DND-41 (cell line): ENCODE data around the gene SLC6A18.

Source experiments
- ATAC-seq: fragments of 200-7000 bp; cut with Tn5 transposase; 3 replicates; pipeline ENCODE4 v1.9.1; 2021; ENCODE audit warnings: low read depth; ENCODE audit not compliant: insufficient read depth
- DNase-seq: peaks from one replicate; pipeline ENCODE4 v3.0.0-alpha.2; 2020
- H2AFZ ChIP-seq: 2 replicates; pipeline ENCODE4 v1.6.0; 2012; ENCODE audit warnings: low read depth, low read length
- H3K27ac ChIP-seq: 2 replicates; pipeline ENCODE4 v1.5.1; 2012; ENCODE audit warnings: low read length, inconsistent platforms
- H3K27me3 ChIP-seq: fragments of 200-600 bp; sonication (generic); 2 replicates; pipeline ENCODE4 v1.6.0; 2012; ENCODE audit warnings: low read length, mild to moderate bottlenecking, inconsistent platforms; ENCODE audit not compliant: insufficient read depth, poor library complexity
- H3K36me3 ChIP-seq: 2 replicates; pipeline ENCODE4 v1.5.1; 2012; ENCODE audit warnings: low read length, inconsistent platforms; ENCODE audit not compliant: insufficient read depth
- H3K4me1 ChIP-seq: 2 replicates; pipeline ENCODE4 v1.5.1; 2012; ENCODE audit warnings: mild to moderate bottlenecking, low read length; ENCODE audit not compliant: insufficient read depth
- H3K4me2 ChIP-seq: 2 replicates; pipeline ENCODE4 v1.6.0; 2012; ENCODE audit warnings: mild to moderate bottlenecking, moderate library complexity, low read length, inconsistent platforms; ENCODE audit not compliant: insufficient read depth
- H3K4me3 ChIP-seq, 2 experiments: fragments of 200-600 bp in 1 of 2; shearing (Covaris generic) in 1 of 2; 2 replicates each; pipeline ENCODE4 v1.5.1; 2012 to 2016; ENCODE audit warnings: inconsistent platforms in 2 of 2, low read length in 2 of 2, mild to moderate bottlenecking in 2 of 2, low read depth in 1 of 2, moderate library complexity in 1 of 2
- H3K79me2 ChIP-seq: 2 replicates; pipeline ENCODE4 v1.6.0; 2012; ENCODE audit warnings: low read length, inconsistent platforms; ENCODE audit not compliant: insufficient read depth
- H3K9ac ChIP-seq: 2 replicates; pipeline ENCODE4 v1.6.0; 2012; ENCODE audit warnings: low read depth, mild to moderate bottlenecking, inconsistent platforms, low read length, moderate library complexity
- H3K9me3 ChIP-seq: 2 replicates; pipeline ENCODE4 v1.5.1; 2012; ENCODE audit warnings: low read length, moderate library complexity, mild to moderate bottlenecking, inconsistent platforms; ENCODE audit not compliant: insufficient read depth, severe bottlenecking
- H4K20me1 ChIP-seq: 2 replicates; pipeline ENCODE4 v1.6.0; 2012; ENCODE audit warnings: low read length; ENCODE audit not compliant: insufficient read depth
- CTCF ChIP-seq: IDR thresholded peaks from 2 replicates; pipeline ENCODE4 v1.5.1; 2012; ENCODE audit warnings: borderline replicate concordance, low read length, moderate library complexity, mild to moderate bottlenecking; ENCODE audit not compliant: poor library complexity, severe bottlenecking; ENCODE audit errors: extremely low read depth
- EZH2 ChIP-seq: IDR thresholded peaks from 3 replicates; pipeline ENCODE4 v1.6.1; 2012; ENCODE audit warnings: borderline replicate concordance, low read depth, mild to moderate bottlenecking, moderate library complexity, low read length, inconsistent platforms; ENCODE audit not compliant: severe bottlenecking

SLC6A18 gene

GRCh38 chr5:1203968-1204692, 21.1 kb upstream of the SLC6A18 start:
- Histone ChIP-seq H2AFZ (no peak overlapping the region), H3K9ac (no peak overlapping the region), H3K9me3 (no peaks in the 10 kb centered on the region), H3K79me2 (no peaks in the 10 kb centered on the region), H3K4me3 (no peak overlapping the region), H3K27ac (no peak overlapping the region), H3K27me3 (no peaks in the 10 kb centered on the region), H3K4me1 (no peaks in the 10 kb centered on the region), H3K4me2 (no peak overlapping the region), H3K36me3 (no peaks in the 10 kb centered on the region), H4K20me1 (no peaks in the 10 kb centered on the region)
- ATAC-seq (no peak), DNase-seq (no peak)
- TF ChIP-seq EZH2 = no peak
- no peak for TF ChIP-seq CTCF

GRCh38 chr5:1204693-1205242, 20.4 kb upstream of the SLC6A18 start:
- H3K4me1 ChIP-seq = no peaks in the 10 kb centered on the region
- H3K4me3 ChIP-seq = no peak overlapping the region
- no peak for DNase-seq
- H4K20me1 ChIP-seq = no peaks in the 10 kb centered on the region
- TF ChIP-seq CTCF (no peak), EZH2 (no peak)
- no peaks in the 10 kb centered on the region for H3K27me3 ChIP-seq
- no peaks in the 10 kb centered on the region for H3K36me3 ChIP-seq
- no peak overlapping the region for H3K9ac ChIP-seq
- no peak overlapping the region for H2AFZ ChIP-seq
- no peaks in the 10 kb centered on the region for H3K9me3 ChIP-seq
- no peak overlapping the region for H3K27ac ChIP-seq
- H3K4me2 ChIP-seq = no peak overlapping the region
- no peak; the same call in 2 of the 3 replicates for ATAC-seq
- H3K79me2 ChIP-seq = no peaks in the 10 kb centered on the region

DNA sequence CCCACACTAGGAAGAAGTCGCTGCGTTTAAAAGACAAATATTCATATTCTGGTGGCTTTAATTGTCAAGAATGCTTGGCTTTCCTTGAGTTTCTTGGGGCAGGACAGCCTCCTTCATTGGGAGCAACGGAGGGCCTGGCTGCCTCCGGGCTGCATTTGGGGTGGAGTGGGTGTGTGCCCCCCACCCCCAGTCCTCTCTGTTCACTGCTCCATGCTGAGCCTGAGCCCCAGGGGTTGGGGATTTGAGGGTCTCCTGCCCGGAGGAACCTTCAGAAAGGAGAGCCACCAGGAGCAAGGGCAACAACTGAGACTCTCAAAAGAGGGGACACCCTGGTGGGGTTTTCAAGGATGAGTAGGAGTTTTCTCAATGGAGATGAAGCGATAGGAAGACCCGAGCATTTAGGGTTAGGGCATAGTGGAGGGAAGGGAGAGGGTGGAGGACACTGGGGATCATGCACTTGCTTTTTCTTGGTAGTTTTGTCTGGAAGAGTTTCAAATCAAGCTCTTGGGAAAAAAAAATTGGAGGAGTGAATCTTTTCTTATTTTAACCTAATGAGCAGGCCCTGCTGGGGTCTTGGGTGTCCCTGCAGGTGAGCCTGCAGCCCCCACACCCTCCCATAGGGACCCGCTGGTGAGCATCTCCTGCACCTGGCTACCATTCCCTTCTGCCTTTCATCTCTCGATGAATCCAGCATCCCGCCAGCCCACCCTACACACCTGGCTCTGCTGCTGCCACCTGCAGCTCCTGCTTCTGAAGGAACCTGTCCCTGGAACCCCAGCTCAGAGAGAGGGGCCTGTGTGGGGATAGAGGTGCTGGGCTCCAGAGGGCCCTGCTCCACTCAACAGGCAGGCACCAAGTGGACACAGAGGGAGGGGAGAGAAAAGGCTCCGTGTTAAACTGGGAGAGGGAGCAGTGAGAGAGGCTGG, 19.7 kb upstream of the SLC6A18 start:
- Histone ChIP-seq H3K4me3 (no peak overlapping the region), H3K36me3 (no peaks in the 10 kb centered on the region)

More for the DNA sequence above, 19.7 kb upstream of the SLC6A18 start:
- no peak for TF ChIP-seq EZH2
- TF ChIP-seq CTCF = no peak
- Histone ChIP-seq H2AFZ (no peak overlapping the region), H3K27ac (no peak overlapping the region), H3K4me1 (no peaks in the 10 kb centered on the region), H3K27me3 (no peaks in the 10 kb centered on the region), H4K20me1 (no peaks in the 10 kb centered on the region), H3K9me3 (no peaks in the 10 kb centered on the region), H3K9ac (no peak overlapping the region), H3K79me2 (no peaks in the 10 kb centered on the region), H3K4me2 (no peak overlapping the region)
- DNase-seq (no peak), ATAC-seq (no peak)
